Mesenchymal stem cell (in vitro differentiated cells and primary cell): ENCODE data around the gene RCN1.
A peak's percentile ranks its signal among the peaks of the same experiment; 100 is the strongest.

ENCODE experiments used
- DNase-seq: peaks from one replicate; pipeline ENCODE4 v3.0.0-alpha.2; 2013
- H2AFZ ChIP-seq: one replicate; pipeline ENCODE4 v1.6.1; 2013; ENCODE audit warnings: low read depth, mild to moderate bottlenecking, control low read depth, inconsistent platforms, low read length, moderate library complexity
- H2AK5ac ChIP-seq: 2 replicates; pipeline ENCODE4 v1.6.1; 2013; ENCODE audit warnings: low read length, moderate library complexity, mild to moderate bottlenecking, inconsistent platforms; ENCODE audit not compliant: severe bottlenecking
- H2BK120ac ChIP-seq: one replicate; pipeline ENCODE4 v1.6.1; 2013; ENCODE audit warnings: low read depth, mild to moderate bottlenecking, inconsistent platforms, low read length, moderate library complexity
- H2BK12ac ChIP-seq, 2 experiments: one replicate each; pipeline ENCODE4 v1.6.1; 2013; ENCODE audit warnings: inconsistent platforms in 2 of 2, low read length in 2 of 2, mild to moderate bottlenecking in 2 of 2, moderate library complexity in 2 of 2, control low read depth in 1 of 2
- H2BK15ac ChIP-seq: one replicate; pipeline ENCODE4 v1.6.1; 2013; ENCODE audit warnings: mild to moderate bottlenecking, low read depth, inconsistent platforms; ENCODE audit not compliant: poor library complexity, severe bottlenecking
- H2BK5ac ChIP-seq: 2 replicates; pipeline ENCODE4 v1.6.1; 2013; ENCODE audit warnings: low read depth, mild to moderate bottlenecking, low read length, control low read depth, inconsistent platforms; ENCODE audit not compliant: poor library complexity, severe bottlenecking
- H3K14ac ChIP-seq, 2 experiments: one replicate each; pipeline ENCODE4 v1.6.1; 2013; ENCODE audit warnings: inconsistent platforms in 2 of 2, low read length in 2 of 2, control low read depth in 1 of 2, mild to moderate bottlenecking in 1 of 2, moderate library complexity in 1 of 2
- H3K18ac ChIP-seq, 2 experiments: one replicate each; pipeline ENCODE4 v1.6.1; 2013; ENCODE audit warnings: inconsistent platforms in 2 of 2, low read length in 2 of 2, control low read depth in 1 of 2, low read depth in 1 of 2, mild to moderate bottlenecking in 1 of 2
- H3K23ac ChIP-seq, 2 experiments: one replicate each; pipeline ENCODE4 v1.6.1; 2013; ENCODE audit warnings: inconsistent platforms in 2 of 2, low read length in 2 of 2, mild to moderate bottlenecking in 2 of 2, moderate library complexity in 2 of 2, control low read depth in 1 of 2
- H3K27ac ChIP-seq: 2 replicates; pipeline ENCODE4 v1.5.1; 2013; ENCODE audit warnings: mild to moderate bottlenecking, moderate library complexity, low read length, control low read depth, inconsistent platforms; ENCODE audit not compliant: poor library complexity, severe bottlenecking
- H3K27me3 ChIP-seq, 2 experiments: 2 replicates each; pipeline versions ENCODE4 v1.6.1 to v1.7.0; 2013; ENCODE audit warnings: low read length in 2 of 2, mild to moderate bottlenecking in 2 of 2, moderate library complexity in 2 of 2, control low read depth in 1 of 2, inconsistent platforms in 1 of 2; ENCODE audit not compliant: control insufficient read depth in 1 of 2, insufficient read depth in 1 of 2
- H3K36me3 ChIP-seq, 2 experiments: 2 replicates each; pipeline versions ENCODE4 v1.6.1 to v1.7.0; 2013; ENCODE audit warnings: low read length in 2 of 2, control low read depth in 1 of 2, inconsistent platforms in 1 of 2, low read depth in 1 of 2, mild to moderate bottlenecking in 1 of 2; ENCODE audit not compliant: insufficient read depth in 2 of 2, control insufficient read depth in 1 of 2
- H3K4ac ChIP-seq, 2 experiments: one replicate each; pipeline ENCODE4 v1.6.1; 2013; ENCODE audit warnings: inconsistent platforms in 2 of 2, low read length in 2 of 2, mild to moderate bottlenecking in 2 of 2, moderate library complexity in 2 of 2, control low read depth in 1 of 2, low read depth in 1 of 2
- H3K4me1 ChIP-seq: 2 replicates; pipeline ENCODE4 v1.6.1; 2013; ENCODE audit warnings: low read depth, low read length, control low read depth; ENCODE audit not compliant: control insufficient read depth, insufficient read depth
- H3K4me2 ChIP-seq: 2 replicates; pipeline ENCODE4 v1.6.1; 2013; ENCODE audit warnings: low read length, mild to moderate bottlenecking, inconsistent platforms; ENCODE audit not compliant: poor library complexity, severe bottlenecking
- H3K4me3 ChIP-seq, 2 experiments: 2 replicates each; pipeline versions ENCODE4 v1.5.1 to v1.7.0; 2013; ENCODE audit warnings: low read length in 2 of 2, mild to moderate bottlenecking in 2 of 2, control low read depth in 1 of 2, low read depth in 1 of 2; ENCODE audit not compliant: insufficient read depth in 1 of 2
- H3K79me1 ChIP-seq: replicated peaks from 2 replicates; pipeline ENCODE4 v1.6.1; 2013; ENCODE audit warnings: mild to moderate bottlenecking, control low read depth, low read length, inconsistent platforms; ENCODE audit not compliant: poor library complexity, severe bottlenecking
- H3K9ac ChIP-seq: 2 replicates; pipeline ENCODE4 v1.7.0; 2013; ENCODE audit warnings: mild to moderate bottlenecking, low read length, moderate library complexity
- H3K9me3 ChIP-seq: 2 replicates; pipeline ENCODE4 v1.7.0; 2013; ENCODE audit warnings: mild to moderate bottlenecking, low read length; ENCODE audit not compliant: control insufficient read depth
- H4K8ac ChIP-seq: one replicate; pipeline ENCODE4 v1.6.1; 2013; ENCODE audit warnings: inconsistent platforms, mild to moderate bottlenecking, low read length, moderate library complexity
- H4K91ac ChIP-seq: one replicate; pipeline ENCODE4 v1.6.1; 2013; ENCODE audit warnings: mild to moderate bottlenecking, low read length, inconsistent platforms
- WGBS: methylation state at CpG from one replicate; pipeline ENCODE4 v1.1.7; 2013; ENCODE audit warnings: mixed read lengths; 5-methylcytosine and 5-hydroxymethylcytosine counted together

The RCN1 gene

GRCh38 chr11:32080361-32080980 is 10.4 kb upstream of the RCN1 start:
- Histone ChIP-seq H3K23ac (no peak overlapping the region), H3K4ac (no peak overlapping the region), H2AFZ (no peak overlapping the region), H3K4me1 (peaks cover 3% of the 10 kb centered on the region), H3K36me3 (no peaks in the 10 kb centered on the region), H3K9me3 (no peaks in the 10 kb centered on the region), H3K14ac (no peak overlapping the region), H2AK5ac (no peak overlapping the region), H4K8ac (no peak overlapping the region), H2BK120ac (no peak overlapping the region), H2BK15ac (no peak overlapping the region), H3K27me3 (no peaks in the 10 kb centered on the region), H3K4me2 (no peak overlapping the region), H3K27ac (no peak overlapping the region), H3K79me1 (no peaks in the 10 kb centered on the region), H3K4me3 (no peak overlapping the region), H2BK12ac (peak overlapping the region in 1 of 2 experiments; percentile 42), H3K18ac (no peak overlapping the region), H3K9ac (peak overlapping the region; percentile 5), H4K91ac (no peak overlapping the region), H2BK5ac (no peak overlapping the region)
- DNase-seq: no peak
- WGBS: 96% methylated on average over 2 of the region's 2 CpGs

- H4K91ac ChIP-seq: no peak overlapping the region
- no peak overlapping the region for H3K23ac ChIP-seq
- no peaks in the 10 kb centered on the region for H3K79me1 ChIP-seq
Measured at GRCh38 chr11:32081129-32081641, 9.7 kb upstream of the RCN1 start.

GRCh38 chr11:32081901-32082300 is 9.0 kb upstream of the RCN1 start:
- Histone ChIP-seq H3K14ac (no peak overlapping the region), H2AK5ac (no peak overlapping the region), H2BK12ac (no peak overlapping the region), H3K18ac (no peak overlapping the region), H3K9me3 (no peaks in the 10 kb centered on the region), H3K36me3 (no peaks in the 10 kb centered on the region), H3K9ac (no peak overlapping the region), H3K4me2 (no peak overlapping the region), H3K4me3 (no peak overlapping the region), H3K4me1 (peaks cover 3% of the 10 kb centered on the region), H3K4ac (no peak overlapping the region), H3K27ac (no peak overlapping the region), H4K91ac (no peak overlapping the region), H2AFZ (no peak overlapping the region), H3K79me1 (no peaks in the 10 kb centered on the region), H3K23ac (no peak overlapping the region), H2BK15ac (no peak overlapping the region), H2BK120ac (no peak overlapping the region), H4K8ac (no peak overlapping the region), H3K27me3 (no peaks in the 10 kb centered on the region), H2BK5ac (no peak overlapping the region)
- no CpG with 5 or more reads among the region's 1 CpG for WGBS
- no peak for DNase-seq

More at GRCh38 chr11:32081129-32081641, 9.7 kb upstream of the RCN1 start:
- Histone ChIP-seq H2AK5ac (no peak overlapping the region), H3K9ac (peak overlapping the region; percentile 41), H2BK120ac (no peak overlapping the region), H3K36me3 (no peaks in the 10 kb centered on the region), H2AFZ (no peak overlapping the region), H3K4me1 (peaks cover 3% of the 10 kb centered on the region), H2BK5ac (no peak overlapping the region), H3K14ac (peak overlapping the region in 1 of 2 experiments; percentile 57), H3K4me3 (no peak overlapping the region), H3K4me2 (no peak overlapping the region), H3K27ac (no peak overlapping the region), H3K18ac (peak overlapping the region; percentile 73 to 80), H3K27me3 (no peaks in the 10 kb centered on the region), H3K9me3 (no peaks in the 10 kb centered on the region), H2BK15ac (no peak overlapping the region), H4K8ac (peak overlapping the region; percentile 81), H3K4ac (peak overlapping the region; percentile 5 to 24), H2BK12ac (peak overlapping the region in 1 of 2 experiments; percentile 43)
- peak; percentile 52 for DNase-seq
- 69% methylated on average over 3 of the region's 3 CpGs for WGBS

GRCh38 chr11:32082346-32082986 is 8.4 kb upstream of the RCN1 start:
- WGBS: 88% methylated on average over 5 of the region's 5 CpGs
- H2BK15ac ChIP-seq: no peak overlapping the region
- no peaks in the 10 kb centered on the region for H3K36me3 ChIP-seq
- H3K27me3 ChIP-seq: no peaks in the 10 kb centered on the region
- H3K9ac ChIP-seq: no peak overlapping the region
- no peak overlapping the region for H4K8ac ChIP-seq
- no peaks in the 10 kb centered on the region for H3K79me1 ChIP-seq
- no peak overlapping the region for H2BK5ac ChIP-seq
- H3K23ac ChIP-seq: no peak overlapping the region
- H4K91ac ChIP-seq: no peak overlapping the region
- no peak overlapping the region for H2AFZ ChIP-seq
- no peak overlapping the region for H2BK120ac ChIP-seq
- H3K14ac ChIP-seq: no peak overlapping the region
- H3K4ac ChIP-seq: no peak overlapping the region
- no peak overlapping the region for H3K4me2 ChIP-seq
- H3K18ac ChIP-seq: peak overlapping the region in 1 of 2 experiments; percentile 28
- no peak overlapping the region for H2BK12ac ChIP-seq
- H3K4me1 ChIP-seq: peaks cover 3% of the 10 kb centered on the region
- no peaks in the 10 kb centered on the region for H3K9me3 ChIP-seq
- no peak for DNase-seq
- no peak overlapping the region for H3K4me3 ChIP-seq
- H3K27ac ChIP-seq: no peak overlapping the region
- no peak overlapping the region for H2AK5ac ChIP-seq
